Measurements from ENCODE around the gene ITPK1.
A peak's percentile ranks its signal among the peaks of the same experiment; 100 is the strongest.
"Not testable (repeated sequence)": the region's sequence is repeated elsewhere in the genome, so short reads cannot be mapped to it uniquely, and the experiment has no call there.

Gene ITPK1

GRCh38 chr14:93115821-93116675 is at the start of gene ITPK1:
TSS of gene ITPK1 (minus strand) at chr14:93115925. CDS start at chr14:93115163, 762 bp downstream.
- peak; percentile 48 for DNase-seq

DNA sequence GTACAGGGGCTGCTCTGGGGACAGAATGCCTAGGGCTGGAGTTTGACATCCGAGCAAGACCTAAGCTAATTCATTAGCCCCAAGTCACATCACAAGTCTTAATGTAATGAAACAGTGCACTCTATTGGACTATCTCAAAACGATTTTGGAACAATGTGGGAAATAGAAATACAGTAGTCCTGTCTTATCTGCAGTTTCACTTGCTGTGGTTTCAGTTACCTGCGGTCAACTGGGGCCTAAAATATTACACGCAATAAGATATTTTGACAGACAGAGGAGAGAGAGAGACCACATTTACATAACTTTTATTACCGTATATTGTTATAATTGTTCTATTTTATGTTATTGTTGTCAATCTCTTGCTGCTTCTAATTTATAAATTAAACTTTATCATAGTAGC is 47.8 kb upstream of the ITPK1 start:
- peak; percentile 6 for DNase-seq

DNA sequence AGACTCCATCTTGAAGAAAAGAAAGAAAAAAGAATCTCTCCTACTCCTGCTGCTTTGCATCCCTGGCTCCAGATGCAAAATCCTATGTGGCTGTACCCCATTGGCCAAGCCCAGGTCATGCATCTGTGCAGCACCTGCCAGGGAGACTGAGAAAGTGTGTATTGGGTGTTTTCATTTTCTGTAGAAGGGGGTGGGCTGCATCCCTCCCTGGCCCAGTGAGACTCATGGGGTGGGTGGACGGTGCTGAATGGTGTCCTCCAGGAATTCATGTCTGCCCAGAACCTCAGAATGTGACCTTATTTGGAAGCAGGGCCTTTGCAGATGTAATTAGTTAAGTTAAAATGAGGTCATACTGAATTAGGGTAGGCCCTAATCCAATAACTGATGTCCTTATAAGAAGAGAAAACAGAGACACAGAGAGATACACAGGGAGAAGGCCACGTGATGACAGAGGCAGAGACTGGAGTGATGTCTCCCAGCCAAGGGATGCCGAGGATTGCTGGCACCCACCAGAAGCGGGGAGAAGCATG is 45.8 kb upstream of the ITPK1 start:
- no peak for DNase-seq

GRCh38 chr14:93160353-93160801 is 44.7 kb upstream of the ITPK1 start:
- DNase-seq, result peak; percentile 57

GRCh38 chr14:93159625-93160352 is 44.1 kb upstream of the ITPK1 start:
- not testable (repeated sequence) for DNase-seq

DNA sequence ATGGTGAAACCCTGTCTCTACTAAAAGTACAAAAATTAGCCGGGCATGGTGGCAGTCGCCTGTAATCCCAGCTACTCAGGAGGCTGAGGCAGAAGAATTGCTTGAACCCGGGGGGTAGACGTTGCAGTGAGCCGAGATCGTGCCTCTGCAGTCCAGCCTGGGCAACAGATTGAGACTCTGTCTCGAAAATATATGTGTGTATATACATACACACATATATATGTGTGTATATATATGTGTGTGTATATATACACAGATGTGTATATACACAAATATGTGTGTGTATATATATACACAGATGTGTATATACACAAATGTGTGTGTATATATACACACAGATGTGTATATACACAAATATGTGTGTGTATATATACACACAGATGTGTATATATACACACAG is 42.6 kb upstream of the ITPK1 start:
- DNase-seq, result not testable (repeated sequence)

GRCh38 chr14:93156693-93157369 is 41.1 kb upstream of the ITPK1 start:
- DNase-seq, result no peak

DNA sequence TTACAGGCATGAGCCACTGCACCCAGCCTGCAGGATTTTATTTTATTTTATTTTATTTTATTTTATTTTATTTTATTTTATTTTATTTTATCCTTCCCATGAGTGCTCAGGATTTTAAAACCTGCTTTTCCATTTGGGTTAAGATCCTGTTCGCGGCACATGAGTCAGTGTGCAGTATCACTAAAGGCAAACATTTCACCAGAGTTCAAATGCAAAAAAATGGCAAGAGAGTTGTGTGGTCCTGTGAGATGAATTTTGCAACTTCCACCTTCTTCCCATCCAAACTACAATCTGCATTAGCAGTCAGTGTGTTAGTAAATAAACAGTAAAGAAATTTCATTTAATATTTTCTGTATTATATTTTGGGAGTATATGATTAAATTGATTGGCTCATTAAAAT is 39.9 kb upstream of the ITPK1 start:
- DNase-seq, result no peak

GRCh38 chr14:93153121-93153520 is 37.4 kb upstream of the ITPK1 start:
- DNase-seq, result no peak

DNA sequence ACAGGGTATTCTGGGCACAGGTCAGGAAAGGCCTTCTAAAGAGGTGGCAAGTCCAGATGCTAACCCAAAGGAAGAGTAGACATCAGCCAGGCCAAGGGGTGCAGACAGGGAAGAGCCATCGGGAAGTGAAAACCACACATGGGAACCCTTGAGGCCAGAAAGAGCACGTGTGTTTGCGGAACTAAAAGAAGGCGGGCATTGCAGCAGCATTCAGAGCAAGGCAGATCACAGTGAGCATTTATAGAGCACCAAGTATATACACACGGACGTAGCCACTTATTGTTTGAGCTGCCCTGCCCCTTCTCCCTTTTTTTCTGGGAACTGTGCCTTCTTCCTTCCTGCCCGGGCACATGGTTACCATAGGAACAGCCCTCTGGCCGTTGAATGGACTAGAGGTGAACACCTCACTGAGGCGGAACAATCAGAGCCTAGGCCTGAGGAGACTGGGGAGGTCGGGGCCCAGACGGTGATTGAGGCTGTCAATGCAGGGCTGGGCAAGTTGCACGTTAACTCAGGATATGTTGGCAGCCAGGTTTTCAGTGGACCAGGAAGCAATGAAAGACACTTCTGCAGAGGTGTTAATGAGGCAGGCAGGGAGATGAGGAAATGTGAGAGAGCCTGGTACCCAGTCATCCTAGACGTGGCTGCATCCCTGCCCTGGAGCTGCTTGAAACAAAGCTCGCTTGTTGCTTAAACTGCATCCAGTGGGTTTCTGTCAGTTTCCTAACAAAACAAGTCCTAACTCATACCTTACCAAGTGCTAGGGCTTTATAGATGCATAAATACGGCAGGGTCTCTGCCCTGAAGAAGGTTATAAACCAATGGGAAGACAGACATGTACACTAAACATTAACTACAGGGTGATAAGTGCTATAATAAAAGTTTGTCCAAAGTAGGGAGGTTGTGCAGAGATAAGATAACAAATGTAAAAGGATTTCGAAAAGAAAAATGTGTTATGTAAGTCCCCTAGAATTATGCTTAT is 34.8 kb upstream of the ITPK1 start:
- DNase-seq, result no peak

DNA sequence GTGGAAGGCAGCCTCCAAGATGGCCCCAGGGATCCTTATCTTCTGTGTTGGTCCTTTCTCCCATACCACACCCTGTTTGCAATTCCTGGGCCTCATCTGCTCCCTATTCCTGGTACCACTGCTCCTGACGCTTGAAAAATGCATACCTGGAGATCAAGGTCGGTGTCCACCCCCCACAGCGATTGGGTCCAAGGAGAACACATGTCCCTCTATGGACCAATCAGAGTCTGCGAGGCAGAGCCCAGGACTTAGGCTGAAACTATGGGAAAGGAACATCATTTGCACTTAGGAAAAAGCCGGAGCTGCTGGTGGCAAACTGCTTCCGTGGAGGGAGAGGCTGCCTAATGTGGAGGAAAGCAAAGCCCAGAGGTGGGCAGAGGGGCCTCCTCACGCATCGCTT is 33.3 kb upstream of the ITPK1 start:
- no peak for DNase-seq

DNA sequence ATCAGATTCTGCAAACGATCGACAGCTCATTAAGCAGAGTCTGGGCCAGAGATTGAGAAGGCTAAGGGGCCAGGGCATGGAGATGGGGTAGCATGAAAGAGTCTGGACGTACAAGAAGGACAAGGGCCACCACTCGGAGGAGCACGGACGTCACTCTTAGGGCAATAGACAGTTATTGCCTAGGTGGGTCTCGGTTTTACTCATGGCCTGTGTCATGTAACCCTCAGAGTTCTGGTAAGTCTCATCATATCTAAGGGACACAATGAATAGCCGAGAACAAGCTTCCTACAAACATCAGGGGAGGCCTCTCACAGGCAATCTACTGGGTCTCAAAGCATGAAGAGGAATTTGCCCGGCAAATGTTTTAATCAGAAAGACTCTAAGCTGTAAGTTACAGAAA is 30.4 kb upstream of the ITPK1 start:
- DNase-seq, result no peak

- no peak for DNase-seq
Observed at GRCh38 chr14:93142854-93143652, 27.3 kb upstream of the ITPK1 start.

DNA sequence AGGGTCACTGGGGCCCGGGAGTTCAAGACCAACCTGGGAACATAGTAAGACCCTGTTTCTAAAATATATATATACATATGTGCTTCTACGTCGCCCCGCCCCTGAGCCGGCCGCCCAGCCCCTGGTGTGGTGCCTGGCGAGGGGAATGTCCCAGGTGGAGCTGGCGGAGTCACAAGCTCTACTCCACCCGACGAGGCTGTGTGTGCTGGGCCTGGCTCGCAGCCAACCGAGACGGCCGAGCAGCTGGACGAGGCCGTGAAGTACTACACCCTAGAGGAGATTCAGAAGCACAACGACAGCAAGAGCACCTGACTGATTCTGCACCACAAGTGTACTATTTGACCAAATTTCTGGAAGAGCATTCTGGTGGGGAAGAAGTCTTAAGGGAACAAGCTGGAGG is 22.1 kb upstream of the ITPK1 start:
- no peak for DNase-seq

DNA sequence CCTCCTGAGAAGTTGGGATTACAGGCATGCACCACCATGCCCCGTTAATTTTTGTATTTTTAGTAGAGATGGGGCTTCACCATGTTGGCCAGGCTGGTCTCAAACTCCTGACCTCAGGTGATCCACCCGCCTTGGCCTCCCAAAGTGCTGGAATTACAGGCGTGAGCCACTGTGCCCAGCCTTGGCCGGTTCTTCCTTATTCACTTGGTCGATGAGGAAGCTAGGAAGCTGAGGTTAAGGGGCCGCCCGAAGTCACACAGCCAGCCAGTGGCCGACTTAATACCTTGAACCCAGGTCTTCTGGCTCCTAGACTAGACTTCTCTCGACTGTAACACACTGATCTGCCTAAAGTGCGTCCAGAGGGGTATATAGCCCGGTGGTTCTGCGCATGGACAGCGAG is 20.8 kb upstream of the ITPK1 start:
- not testable (repeated sequence) for DNase-seq

DNA sequence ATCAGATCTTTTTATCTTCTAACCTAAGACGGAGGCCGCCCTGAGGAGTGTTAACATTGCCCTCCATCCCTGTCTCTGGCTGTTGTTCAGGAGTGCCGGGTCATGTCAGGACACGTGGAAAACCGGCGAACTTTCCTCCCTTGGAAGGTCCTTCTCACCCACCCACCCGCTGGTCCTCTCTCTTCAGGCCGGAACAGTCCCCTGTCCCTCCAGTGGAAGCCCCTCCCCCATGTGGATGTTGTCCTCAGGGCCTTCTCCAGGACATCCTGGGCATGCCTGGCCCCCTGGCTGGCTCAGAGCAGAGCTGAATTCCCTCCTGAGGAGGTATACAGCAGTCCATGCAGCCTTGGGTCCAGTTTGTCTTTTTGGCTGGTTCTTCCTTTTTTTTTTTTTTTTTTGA is 20.3 kb upstream of the ITPK1 start:
- DNase-seq, result no peak

- DNase-seq, result no peak
Observed at GRCh38 chr14:93135399-93135798, 19.7 kb upstream of the ITPK1 start.

- no peak for DNase-seq
Observed at GRCh38 chr14:93133464-93133863, 17.7 kb upstream of the ITPK1 start.

DNA sequence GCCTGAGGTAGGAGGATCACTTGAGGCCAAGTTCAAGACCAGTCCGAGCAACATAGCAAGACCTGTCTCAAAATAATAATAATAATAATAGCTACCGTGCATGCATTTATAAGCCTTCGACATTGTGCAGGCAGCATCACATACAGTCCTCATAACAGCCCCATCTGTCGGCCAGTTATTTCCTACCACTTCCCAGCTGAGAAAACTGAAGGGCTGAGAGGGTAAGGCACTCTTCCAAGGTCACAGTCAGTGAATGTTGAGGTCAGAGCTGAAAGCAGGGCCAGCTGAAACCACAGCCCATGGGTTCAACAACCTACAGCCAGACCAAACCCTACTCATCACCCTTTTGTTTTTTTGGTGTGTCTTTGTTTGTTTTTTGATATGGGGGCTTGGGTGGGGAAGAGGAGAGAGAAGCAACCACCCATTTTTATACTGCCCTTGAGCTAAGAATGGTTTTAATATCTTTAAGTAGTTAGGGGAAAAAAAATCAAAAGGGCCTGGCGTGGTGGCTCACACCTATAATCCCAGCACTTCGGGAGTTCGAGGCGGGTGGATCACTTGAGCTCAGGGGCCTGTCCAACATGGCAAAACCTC is 16.8 kb upstream of the ITPK1 start:
- DNase-seq, result peak; percentile 68

DNA sequence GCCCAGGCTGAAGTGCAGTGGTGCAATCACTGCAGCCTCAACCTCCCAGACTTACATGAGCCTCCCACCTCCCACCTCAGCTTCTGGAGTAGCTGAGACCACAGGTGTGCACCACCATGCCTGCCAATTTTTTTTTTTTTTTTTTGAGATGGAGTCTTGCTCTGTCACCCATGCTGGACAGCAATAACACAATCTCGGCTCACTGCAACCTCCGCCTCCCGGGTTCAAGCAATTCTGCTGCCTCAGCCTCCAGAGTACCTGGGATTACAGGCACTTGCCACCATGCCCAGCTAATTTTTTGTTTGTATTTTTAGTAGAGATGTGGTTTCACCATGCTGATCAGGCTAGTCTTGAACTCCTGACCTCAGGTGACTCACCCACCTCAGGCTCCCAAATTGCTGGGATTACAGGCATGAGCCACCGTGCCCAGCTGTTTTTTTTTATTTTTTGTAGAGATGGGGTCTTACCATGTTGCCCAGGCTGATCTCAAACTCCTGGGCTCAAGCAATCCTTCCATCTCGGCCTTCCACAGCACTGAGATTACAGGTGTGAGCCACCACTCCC is 15.6 kb upstream of the ITPK1 start:
- not testable (repeated sequence) for DNase-seq

Data from NCI-H1694 treated with DMSO at 0.1 percent for 48 hours (cell line).